GM20000 (cell line): ENCODE results near the gene LAGE3.
A peak's percentile ranks its signal among the peaks of the same experiment; 100 is the strongest.

Experiments used
- DNase-seq: peaks from one replicate; pipeline ENCODE4 v3.0.0; 2012; ENCODE audit warnings: low spot score
- TF ChIP-seq, protein P1 (sequence below): IDR thresholded peaks from 2 replicates; pipeline ENCODE4 v1.5.1; 2012; ENCODE audit warnings: mild to moderate bottlenecking, control low read depth; ENCODE audit errors: extremely low read depth, missing control alignments

LAGE3 gene

DNA sequence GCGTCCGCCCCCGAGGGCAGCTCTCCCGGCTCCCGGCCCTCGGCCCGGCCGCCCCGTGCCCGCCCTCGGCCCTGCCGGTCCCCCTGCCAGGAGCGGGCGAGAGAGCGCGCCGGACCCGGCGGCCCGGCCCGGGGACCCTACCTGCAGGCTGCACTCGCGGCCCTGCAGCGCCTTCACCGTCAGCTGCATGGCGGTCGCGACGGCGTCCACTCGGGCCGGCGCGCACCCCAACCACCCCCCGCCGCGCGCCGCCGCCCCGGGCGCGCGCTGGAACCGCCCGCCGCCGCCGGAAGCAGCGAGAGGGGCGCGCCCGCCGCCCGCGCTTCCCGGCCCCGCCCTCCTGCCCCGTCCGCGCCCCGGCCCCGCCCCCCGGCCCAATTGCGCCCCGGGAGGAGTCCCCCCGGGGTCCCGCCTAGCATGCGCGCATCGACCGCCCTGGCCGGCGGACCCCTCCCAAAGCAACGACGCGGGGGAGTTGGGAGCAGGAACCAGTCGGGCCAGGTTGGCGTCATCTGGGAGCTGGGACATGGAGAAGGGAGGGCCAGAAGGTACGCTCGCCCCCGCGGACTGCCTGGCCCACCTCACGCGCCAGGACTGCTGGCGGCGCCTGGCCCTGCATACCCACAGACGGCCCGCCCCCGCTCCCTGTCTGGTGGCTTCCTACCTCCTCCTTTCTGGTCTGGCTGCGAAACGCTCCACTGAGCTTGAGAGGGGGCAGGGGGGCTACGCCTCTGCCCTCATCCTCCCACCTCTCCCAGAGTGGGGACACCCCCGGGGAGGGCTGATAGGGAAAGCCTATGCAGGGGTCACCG is 7.5 kb upstream of the LAGE3 start, which contains the start of gene UBL4A:
UBL4A (minus strand) TSS at position 220 of the 812 bp plus-strand sequence; CDS start at position 189, 31 bp downstream.
- TF ChIP-seq, protein P1, sequence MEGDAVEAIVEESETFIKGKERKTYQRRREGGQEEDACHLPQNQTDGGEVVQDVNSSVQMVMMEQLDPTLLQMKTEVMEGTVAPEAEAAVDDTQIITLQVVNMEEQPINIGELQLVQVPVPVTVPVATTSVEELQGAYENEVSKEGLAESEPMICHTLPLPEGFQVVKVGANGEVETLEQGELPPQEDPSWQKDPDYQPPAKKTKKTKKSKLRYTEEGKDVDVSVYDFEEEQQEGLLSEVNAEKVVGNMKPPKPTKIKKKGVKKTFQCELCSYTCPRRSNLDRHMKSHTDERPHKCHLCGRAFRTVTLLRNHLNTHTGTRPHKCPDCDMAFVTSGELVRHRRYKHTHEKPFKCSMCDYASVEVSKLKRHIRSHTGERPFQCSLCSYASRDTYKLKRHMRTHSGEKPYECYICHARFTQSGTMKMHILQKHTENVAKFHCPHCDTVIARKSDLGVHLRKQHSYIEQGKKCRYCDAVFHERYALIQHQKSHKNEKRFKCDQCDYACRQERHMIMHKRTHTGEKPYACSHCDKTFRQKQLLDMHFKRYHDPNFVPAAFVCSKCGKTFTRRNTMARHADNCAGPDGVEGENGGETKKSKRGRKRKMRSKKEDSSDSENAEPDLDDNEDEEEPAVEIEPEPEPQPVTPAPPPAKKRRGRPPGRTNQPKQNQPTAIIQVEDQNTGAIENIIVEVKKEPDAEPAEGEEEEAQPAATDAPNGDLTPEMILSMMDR = no peak
- DNase-seq = peak; percentile 85

DNA sequence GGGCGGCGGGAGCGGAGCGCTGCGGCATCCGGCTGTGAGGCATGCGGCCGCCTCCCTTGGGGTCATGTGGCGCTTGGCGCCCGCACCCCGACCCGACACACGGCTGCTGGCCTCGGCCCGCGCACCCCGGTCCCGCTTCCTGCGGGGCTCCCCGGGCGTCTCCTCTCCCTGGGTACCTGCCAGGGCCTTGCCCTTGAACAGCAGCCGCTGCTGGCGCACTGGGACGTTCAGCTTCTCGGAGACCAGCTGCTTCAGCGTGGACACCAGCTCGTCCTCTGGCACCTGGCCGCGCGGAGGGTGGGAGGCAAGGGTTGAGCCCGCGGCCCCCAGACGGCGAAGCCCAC is 6.9 kb upstream of the LAGE3 start:
- TF ChIP-seq, protein P1 = no peak
- DNase-seq = no peak

DNA sequence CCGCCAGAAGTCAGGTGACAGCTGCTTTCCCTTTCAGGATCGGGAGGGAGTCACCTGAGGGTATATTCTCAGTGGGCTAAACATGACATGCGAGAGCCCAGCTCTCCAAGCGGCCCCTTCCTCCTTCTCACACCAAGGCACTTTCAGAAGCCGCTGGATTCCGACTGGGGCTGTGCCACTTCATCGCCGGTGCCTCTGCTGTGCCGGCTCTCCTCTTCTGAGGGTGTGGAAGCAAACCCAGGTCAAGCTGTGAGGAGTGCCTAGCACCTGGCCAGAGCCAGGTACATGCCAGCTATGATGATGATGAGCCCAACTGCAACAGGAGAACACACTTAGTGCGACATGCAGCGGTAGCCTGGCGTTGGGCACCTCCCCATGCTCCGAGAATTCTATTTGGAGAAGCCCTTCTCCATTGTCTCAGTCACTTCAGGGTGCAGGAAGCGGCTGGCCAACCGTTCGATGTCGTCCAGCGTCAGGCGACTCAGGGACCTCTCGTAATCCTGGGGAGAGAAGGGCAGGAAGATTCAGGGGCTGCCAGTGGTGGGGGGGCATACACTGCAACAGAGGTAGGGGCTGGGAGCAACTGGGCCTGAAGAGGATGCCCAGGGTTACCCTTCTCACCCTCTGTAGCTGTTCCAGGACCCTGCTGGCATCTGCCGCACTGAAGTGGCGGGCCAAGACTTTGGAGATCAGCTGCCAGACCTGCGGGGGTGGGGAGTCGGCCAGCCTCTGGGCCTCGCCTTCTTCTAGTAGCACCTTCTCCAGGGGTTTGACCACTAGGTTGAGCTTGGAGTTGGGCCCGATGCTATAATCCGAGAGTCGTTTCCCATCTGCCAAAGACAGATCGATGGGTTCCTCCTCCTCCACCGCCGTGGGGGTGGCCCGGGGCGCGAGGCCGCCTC is 6.3 kb upstream of the LAGE3 start:
- TF ChIP-seq, protein P1 = no peak
- no peak for DNase-seq

DNA sequence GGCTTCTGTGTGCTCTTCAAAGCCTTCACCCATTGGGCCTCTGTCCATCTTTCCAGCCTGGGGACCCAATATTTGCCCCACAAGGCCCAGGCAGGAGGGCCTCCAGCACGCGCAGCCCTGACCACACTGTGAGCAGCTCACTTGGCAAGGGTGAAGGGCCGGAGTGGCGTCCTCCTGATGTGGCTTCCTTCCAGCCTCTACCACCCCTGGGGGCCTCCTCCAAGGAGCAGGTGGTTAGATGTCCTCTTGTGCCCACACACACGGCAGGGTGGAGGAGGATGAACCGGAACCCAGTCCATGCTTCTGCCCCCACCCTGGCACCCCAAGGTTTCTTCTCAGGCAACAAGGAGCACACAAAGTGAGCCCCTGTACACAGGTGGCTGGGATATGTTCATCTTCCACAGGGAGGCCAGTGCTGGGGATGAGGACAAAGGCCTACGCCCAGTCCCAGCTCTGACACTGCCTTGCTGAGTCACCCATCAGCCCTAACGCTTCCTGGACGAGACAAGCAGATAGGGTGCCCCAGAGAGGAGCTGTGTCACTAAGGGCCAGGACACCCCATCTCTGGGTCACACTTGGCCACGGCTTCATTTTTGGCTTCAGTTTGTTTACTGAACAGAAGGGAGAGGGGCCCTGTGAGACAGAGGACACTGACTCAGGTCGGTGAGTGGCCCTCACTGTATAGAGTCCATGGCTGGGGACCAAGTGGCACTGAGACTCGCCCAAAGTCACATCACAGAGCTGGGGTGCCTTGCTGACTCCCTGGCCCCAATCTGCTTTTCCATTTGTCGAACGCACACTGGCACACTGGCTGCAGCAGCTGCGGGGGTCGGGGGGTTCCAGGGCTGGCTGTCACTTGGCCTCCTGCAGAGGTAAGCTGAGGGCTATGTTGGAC is 5.4 kb upstream of the LAGE3 start:
- no peak for DNase-seq
- TF ChIP-seq, protein P1 = no peak

DNA sequence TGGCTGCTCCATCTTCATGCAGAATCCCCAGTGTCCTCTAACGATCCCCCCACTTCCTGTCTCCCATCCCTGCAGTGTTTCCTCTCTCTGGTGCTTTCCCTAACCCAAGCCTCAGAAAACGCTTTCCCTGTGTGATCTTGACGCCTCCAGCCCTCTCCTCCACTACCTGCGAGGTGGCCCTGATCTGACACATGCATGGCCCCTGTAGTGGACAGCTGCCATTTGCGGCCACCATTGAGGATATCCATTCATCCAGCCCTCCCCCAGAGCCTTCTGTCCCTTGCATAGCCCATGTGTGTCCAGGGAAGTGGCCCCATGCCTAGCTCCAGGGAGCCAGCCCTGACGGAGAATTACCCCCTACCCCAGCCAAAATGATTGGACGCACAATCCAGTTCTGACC is 4.2 kb upstream of the LAGE3 start:
- DNase-seq = no peak
- TF ChIP-seq, protein P1 = no peak

- DNase-seq = no peak
- TF ChIP-seq, protein P1 = no peak
Observed at GRCh38 chrX:154482786-154483185, 3.7 kb upstream of the LAGE3 start.
